ENCODE measurements around the gene KLRC4.

- TF ChIP-seq CTCF (IDR thresholded peaks at IDR 0.05; ENCODE audit: poor library complexity, severe bottlenecking) (no peak), POLR2AphosphoS5 (IDR thresholded peaks at IDR 0.05) (no peak), EZH2 (IDR thresholded peaks at IDR 0.05; ENCODE audit: borderline replicate concordance, insufficient read depth, low read length, poor library complexity, severe bottlenecking) (no peak), RAD21 (conservative IDR thresholded peaks at IDR 0.05) (no peak), REST (IDR thresholded peaks at IDR 0.05; ENCODE audit: borderline replicate concordance) (no peak), MXI1 (conservative IDR thresholded peaks at IDR 0.05; ENCODE audit: poor library complexity, severe bottlenecking) (no peak), EP300 (conservative IDR thresholded peaks at IDR 0.05; ENCODE audit: poor library complexity, severe bottlenecking) (no peak), TAF1 (IDR thresholded peaks at IDR 0.05; ENCODE audit: low read depth) (no peak), SMC3 (conservative IDR thresholded peaks at IDR 0.05; ENCODE audit: poor library complexity) (no peak)
These were observed 39.8 kb downstream of the KLRC4 start for GRCh38 chr12:10369557-10370415.
